Measurements from ENCODE around the gene SSTR5.
"Not testable (repeated sequence)": the region's sequence is repeated elsewhere in the genome, so short reads cannot be mapped to it uniquely, and the experiment has no call there.

SSTR5 gene

DNA sequence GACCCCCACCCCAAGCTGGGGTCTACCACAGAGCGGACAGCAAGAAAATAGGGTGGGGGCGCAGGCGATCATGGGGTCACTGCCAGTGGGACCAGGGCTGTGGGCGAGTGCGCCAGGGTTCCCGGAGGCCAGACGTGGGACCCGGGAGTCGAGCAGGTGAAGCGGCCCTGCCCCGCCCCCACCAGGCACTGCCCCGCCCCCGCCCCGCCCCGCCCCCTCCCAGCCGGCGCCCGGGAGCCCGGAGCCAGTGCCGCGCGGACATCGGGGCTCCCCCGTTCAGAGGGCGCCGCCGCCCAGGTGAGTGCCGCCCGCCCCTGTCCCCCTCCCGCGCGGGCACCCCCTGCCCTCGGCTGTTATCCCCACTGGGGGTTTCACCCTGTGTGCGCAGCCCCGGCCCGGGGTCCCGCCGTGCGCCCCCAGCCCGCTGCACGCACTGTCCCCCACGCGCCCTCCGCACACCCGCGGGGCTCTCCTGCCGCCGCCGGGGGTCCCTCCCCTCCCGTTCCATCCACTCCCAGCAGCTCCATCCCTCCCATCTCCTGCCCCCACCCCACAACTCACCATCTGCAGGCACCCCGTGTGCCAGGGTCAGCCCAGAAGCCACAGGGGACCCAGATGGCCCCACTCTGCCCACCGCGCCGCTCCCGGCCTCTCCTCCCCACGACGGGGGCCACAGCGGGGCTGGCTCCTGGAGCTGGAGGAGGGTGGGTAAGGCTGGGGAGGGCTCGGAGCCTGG is at the start of gene SSTR5:
Gene SSTR5, plus strand, starts transcription at position 222 of the 736 bp plus-strand sequence. CDS start 6,122 bp downstream, outside the sequence.
- DNase-seq: no peak

- DNase-seq: no peak
Observed at GRCh38 chr16:1024138-1024537, 48.4 kb upstream of the SSTR5 start.

GRCh38 chr16:1025183-1025809 is 47.3 kb upstream of the SSTR5 start:
- DNase-seq: not testable (repeated sequence)

GRCh38 chr16:1026057-1026783 is 46.3 kb upstream of the SSTR5 start:
- no peak for DNase-seq

DNA sequence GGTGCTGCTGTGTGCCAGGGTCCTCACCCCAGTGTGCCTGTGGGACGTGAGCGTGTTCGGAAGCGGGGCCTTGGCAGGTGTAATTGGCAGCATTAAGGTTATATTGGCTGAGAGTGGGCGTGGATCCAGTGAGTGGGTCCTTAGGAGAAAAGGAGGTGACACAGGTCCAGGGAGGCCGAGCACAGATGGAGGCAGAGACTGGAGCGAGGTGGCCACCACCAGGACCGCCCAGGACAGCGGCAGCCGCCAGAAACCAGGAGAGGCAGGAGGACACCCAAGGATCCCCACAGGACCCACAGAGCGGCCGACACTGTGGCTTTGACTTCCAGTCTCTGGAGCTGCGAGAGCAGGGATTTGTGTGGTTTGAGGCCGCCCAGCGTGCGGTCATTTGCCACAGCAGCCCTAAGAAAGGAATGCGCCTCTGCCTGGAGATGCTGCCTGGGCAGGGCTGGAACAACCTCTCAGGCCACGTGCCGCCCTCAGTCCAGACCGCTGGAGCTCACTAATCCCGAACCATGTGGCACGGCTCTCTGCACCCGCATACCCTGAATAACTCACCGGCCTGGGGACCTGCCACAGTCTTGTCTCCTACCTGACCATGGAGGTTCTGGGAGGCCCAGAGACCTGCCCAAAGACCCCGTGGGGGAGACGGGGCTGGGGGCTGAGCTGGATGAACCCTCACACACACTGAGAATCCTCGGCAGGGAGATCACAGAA is 45.6 kb upstream of the SSTR5 start:
- no peak for DNase-seq

- DNase-seq: no peak
Observed at GRCh38 chr16:1027501-1027815, 45.1 kb upstream of the SSTR5 start.

DNA sequence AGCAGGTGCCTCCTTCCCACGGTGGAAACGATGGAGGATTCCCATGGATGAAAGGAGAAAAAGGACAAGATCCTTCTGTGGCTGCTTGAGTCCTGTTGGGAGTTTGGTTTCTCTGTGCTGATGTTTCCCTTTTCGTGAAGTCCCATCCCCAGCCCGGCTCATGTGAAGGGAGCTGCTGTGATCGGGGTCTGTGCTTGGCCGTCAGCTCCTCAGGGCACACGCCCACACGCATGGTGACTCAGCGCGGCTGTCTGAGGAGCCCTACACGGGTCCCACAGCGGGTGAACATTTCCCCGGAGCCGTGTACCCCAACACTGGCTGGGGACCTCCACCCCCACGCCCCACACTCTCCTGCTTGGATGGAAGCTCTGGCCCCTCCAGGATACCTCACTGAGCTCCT is 44.5 kb upstream of the SSTR5 start:
- no peak for DNase-seq

GRCh38 chr16:1028524-1029258 is 43.9 kb upstream of the SSTR5 start:
- DNase-seq: no peak

DNA sequence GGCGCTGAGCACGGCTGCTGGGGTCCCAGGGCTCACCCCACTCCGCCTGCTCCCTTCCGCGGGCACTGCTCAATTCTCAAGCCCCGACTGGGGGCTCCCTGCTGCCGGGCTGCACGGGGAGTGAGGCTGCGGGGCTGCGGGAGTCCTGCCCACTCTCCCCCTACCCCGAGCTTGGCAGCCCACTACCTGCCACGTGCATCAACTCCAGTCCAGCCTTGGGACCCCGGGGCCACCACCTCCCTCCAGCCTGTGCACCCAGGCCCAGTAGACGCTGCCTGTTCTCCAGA is 43.3 kb upstream of the SSTR5 start:
- DNase-seq: no peak

DNA sequence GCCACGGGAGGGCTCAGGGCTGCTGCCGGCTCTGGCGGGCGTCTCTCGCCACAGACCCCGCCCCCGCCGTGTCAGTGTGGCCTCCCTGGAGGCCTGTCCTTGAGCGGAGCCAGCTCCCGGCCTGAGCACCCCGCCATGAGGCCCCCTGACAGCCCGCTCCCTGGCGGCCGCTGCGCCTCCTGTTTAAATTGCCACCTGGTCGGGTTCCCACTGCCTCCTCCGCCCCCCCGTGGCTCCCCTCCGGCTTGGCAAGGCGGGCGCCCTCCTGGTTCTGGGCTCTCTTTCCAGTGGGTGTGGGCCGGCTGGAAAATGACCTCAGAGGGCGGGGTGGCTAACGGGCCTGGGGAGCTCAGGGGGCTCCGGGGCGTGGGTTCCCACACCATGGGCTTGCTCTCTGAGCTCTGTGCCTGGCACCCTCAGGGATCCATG is 42.1 kb upstream of the SSTR5 start:
- DNase-seq: no peak

DNA sequence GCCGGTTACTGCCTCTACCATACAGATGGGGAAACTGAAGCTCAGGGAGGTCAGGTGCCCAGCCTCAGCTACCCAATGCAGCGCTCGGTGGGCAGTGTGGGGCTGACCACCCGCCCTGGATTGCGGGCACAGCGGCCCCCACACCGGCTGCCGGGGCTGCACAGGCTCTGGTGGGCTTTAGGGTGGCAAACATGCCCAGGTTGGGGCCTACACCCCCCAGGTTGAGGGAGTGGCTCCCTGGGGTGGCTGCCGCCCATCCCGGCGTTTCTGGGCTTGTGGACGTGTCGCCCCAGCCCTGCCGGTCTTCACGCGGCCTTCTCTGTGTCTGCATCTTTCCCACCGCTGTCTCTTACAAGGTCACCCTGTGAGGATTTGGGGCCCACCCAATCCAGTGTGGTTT is 40.9 kb upstream of the SSTR5 start:
- no peak for DNase-seq

DNA sequence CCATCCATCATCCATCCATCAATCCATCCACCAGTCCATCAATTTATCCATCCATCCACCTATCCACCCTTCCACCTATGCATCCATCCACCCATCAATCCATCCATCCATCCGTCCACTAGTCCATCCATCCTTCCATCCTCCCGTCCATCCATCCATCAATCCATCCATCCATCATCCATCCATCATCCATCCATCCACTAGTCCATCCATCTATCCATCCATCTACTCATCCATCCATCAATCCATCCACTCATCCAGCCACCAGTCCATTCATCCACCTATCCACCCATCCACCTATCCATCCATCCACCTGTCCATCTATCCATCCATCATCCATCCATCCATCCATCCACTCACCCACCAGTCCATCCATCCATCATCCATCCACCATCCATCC is 39.9 kb upstream of the SSTR5 start:
- no peak for DNase-seq

DNA sequence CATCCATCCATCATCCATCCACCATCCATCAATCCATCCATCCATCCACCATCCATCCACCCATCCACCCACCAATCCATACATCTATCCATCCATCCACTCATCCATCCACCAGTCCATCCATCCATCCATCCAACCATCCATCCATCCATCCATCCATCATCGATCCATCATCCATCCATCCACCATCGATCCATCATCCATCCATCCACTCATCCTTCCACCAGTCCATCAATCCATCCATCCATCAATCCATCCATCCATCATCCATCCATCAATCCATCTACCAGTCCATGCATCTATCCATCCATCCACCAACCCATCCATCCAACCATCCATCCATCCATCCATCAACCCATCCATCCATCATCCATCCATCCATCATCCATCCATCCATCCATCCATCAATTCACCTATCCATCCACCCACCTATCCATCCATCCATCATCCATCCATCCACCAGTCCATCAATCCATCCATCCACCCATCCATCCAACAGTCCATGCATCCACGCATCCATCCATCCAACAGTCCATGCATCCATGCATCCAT is 39.3 kb upstream of the SSTR5 start:
- no peak for DNase-seq

- no peak for DNase-seq
Observed at GRCh38 chr16:1034230-1035065, 38.1 kb upstream of the SSTR5 start.

DNA sequence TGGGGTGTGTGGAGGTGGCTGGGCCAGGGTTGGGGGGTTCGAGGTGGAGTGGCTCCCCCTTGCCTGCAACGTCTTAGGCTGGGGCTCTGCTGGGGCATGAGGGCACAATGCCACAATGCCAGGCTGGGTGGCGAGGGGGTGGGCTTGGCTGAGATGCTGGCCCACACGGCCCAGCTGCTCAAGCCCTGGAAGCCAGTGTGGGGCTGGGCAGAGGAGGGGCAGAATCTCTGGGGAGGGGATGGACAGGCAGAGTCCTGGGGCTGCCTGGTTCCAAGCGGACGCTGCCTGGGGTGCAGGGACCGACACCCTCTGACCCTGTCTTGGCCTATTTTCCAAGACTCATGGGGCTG is 37.5 kb upstream of the SSTR5 start:
- no peak for DNase-seq

DNA sequence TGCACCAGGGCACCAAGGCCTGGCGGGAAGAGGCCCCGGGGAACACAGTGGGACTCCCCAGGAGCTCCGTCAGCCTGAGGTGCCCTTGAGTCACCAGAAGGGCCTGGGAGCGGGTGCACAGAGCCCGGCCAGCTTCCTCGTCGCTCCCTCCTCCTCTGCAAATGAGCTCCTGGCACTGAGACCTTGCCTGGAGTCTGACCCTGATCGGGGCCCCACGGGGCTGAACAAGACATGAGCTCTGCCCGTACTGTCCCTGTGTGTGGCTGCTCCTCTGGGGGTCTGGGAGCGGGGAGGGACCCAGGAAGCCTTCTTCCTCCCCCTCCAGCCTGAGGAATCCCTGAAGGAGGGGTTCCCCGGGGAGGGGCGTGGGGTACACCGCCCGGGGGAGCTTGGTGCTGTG is 36.4 kb upstream of the SSTR5 start:
- DNase-seq: no peak

DNA sequence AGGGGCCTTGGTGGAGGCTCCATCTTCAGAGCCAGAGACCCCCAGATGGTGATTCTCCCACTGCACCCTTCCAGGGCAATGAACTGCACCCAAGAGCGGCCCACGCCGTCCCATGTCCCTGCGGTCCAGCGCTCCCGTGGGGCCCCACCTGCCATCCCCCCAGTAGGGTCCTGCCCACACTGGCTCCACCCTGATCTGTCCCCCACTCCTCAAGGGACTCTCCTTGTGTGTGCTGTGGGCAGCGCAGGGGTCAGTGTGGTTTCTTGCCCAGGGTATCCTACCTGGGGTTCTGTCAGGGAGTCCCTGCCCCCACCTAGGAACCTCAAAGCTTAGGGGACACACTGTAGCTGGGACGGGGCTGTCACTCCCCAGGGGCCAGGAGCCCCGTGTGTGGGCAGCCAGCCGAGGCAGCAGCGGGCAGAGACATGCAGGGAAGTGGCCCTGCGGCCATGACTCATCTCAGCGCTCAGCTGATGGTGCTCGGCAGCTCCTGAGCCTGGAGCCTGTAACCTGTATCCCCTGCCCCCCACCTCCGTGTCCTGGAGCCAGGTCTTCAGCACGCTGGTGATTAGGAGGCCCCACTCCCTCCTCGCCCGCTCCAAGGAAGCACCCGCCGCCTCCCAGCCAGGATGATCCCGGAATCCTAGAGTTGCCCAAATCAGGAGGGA is 35.7 kb upstream of the SSTR5 start:
- no peak for DNase-seq

- no peak for DNase-seq
Observed at GRCh38 chr16:1037394-1038257, 34.9 kb upstream of the SSTR5 start.

GRCh38 chr16:1038932-1039331 is 33.6 kb upstream of the SSTR5 start:
- no peak for DNase-seq

- no peak for DNase-seq
Observed at GRCh38 chr16:1039762-1040161, 32.8 kb upstream of the SSTR5 start.
